Lower lobe of right lung (tissue), 2 donors: ENCODE results near the gene BLOC1S6. TPM values are rescaled to one million over a fixed set of nuclear protein-coding genes. Genes with fewer than 3 reads are reported as not detected.
A peak's percentile ranks its signal among the peaks of the same experiment; 100 is the strongest.

Experiments used
- ATAC-seq, 2 donors: fragments of 200-7000 bp; cut with Tn5 transposase; one replicate each; pipeline ENCODE4 v1.9.1; 2020 to 2022; ENCODE audit warnings: mild to moderate bottlenecking in 2 of 2, moderate library complexity in 2 of 2
- DNase-seq: peaks from one replicate; pipeline ENCODE4 v3.0.0-alpha.2; 2020
- H3K27ac ChIP-seq: fragments of 200-600 bp; one replicate; pipeline ENCODE4 v1.8.0; 2022
- H3K27me3 ChIP-seq: fragments of 200-600 bp; one replicate; pipeline ENCODE4 v1.8.0; 2022; ENCODE audit warnings: low read depth
- H3K36me3 ChIP-seq: fragments of 200-600 bp; one replicate; pipeline ENCODE4 v1.8.0; 2022; ENCODE audit warnings: mild to moderate bottlenecking
- H3K4me1 ChIP-seq: fragments of 200-600 bp; one replicate; pipeline ENCODE4 v1.8.0; 2022
- H3K4me3 ChIP-seq: fragments of 200-600 bp; one replicate; pipeline ENCODE4 v1.8.0; 2022; ENCODE audit warnings: mild to moderate bottlenecking
- H3K9me3 ChIP-seq: fragments of 200-600 bp; one replicate; pipeline ENCODE4 v1.8.0; 2022
- intact Hi-C: fragments of 100-400 bp; cut with DNase I; formaldehyde crosslinking; loops from one replicate; pipeline ENCODE4 v1.11.0; 2022
- total RNA-seq: library from RNA; stranded (reverse); fragmentation: NEBNext Ultra II Directional; extraction: Animal tissue kit (Norgen Biotek cat#: 25700); gene quantifications from one replicate; pipeline ENCODE4 v1.2.1, GENCODE V29; 2021
- TF ChIP-seq, protein P1 (sequence below): fragments of 200-600 bp; IDR thresholded peaks from one replicate; pipeline ENCODE4 v1.8.0; 2022; ENCODE audit warnings: antibody characterized with exemption, mild to moderate bottlenecking
- donor health status: DM: no; HTN: yes; CAD: no; lungs with severe emphysema.

The BLOC1S6 gene
- total RNA-seq, 1 donor from 2014 or later, result 41.0 TPM

DNA sequence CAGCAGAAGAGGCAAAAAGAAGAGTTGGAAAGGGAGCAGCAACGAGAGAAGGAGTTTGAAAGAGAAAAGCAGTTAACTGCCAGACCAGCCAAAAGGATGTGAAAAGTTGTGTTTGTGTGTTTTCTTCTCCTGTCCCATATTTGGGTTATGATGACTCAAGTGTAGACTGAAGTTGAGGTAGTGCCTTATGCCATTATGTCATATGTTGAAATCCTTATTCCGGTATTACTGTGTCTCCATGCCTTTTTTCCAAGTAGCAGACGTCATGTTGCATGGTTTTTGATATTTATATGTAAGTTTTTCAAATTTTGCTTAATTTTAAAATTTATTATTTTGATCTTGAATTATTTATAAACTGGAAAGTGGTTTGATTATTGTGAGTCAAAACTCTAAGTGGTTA, 19.2 kb downstream of the BLOC1S6 start:
- Histone ChIP-seq H3K27ac (no peak overlapping the region), H3K4me3 (no peak overlapping the region), H3K36me3 (peaks cover 46% of the 10 kb centered on the region), H3K9me3 (no peaks in the 10 kb centered on the region), H3K4me1 (no peaks in the 10 kb centered on the region), H3K27me3 (no peaks in the 10 kb centered on the region)
- ATAC-seq (no peak), DNase-seq (no peak)
- TF ChIP-seq, protein P1, sequence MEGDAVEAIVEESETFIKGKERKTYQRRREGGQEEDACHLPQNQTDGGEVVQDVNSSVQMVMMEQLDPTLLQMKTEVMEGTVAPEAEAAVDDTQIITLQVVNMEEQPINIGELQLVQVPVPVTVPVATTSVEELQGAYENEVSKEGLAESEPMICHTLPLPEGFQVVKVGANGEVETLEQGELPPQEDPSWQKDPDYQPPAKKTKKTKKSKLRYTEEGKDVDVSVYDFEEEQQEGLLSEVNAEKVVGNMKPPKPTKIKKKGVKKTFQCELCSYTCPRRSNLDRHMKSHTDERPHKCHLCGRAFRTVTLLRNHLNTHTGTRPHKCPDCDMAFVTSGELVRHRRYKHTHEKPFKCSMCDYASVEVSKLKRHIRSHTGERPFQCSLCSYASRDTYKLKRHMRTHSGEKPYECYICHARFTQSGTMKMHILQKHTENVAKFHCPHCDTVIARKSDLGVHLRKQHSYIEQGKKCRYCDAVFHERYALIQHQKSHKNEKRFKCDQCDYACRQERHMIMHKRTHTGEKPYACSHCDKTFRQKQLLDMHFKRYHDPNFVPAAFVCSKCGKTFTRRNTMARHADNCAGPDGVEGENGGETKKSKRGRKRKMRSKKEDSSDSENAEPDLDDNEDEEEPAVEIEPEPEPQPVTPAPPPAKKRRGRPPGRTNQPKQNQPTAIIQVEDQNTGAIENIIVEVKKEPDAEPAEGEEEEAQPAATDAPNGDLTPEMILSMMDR, result no peak
- intact Hi-C loops, result no loop called here

- H3K9me3 ChIP-seq, result no peaks in the 10 kb centered on the region
- no peak for ATAC-seq
- no peaks in the 10 kb centered on the region for H3K4me1 ChIP-seq
- H3K36me3 ChIP-seq, result peaks cover 46% of the 10 kb centered on the region
- DNase-seq, result no peak
- H3K4me3 ChIP-seq, result no peak overlapping the region
- intact Hi-C loops, result no loop called here
- TF ChIP-seq, protein P1, result no peak
- no peaks in the 10 kb centered on the region for H3K27me3 ChIP-seq
- H3K27ac ChIP-seq, result no peak overlapping the region
Measured at GRCh38 chr15:45606841-45607240, 19.7 kb downstream of the BLOC1S6 start.

GRCh38 chr15:45611305-45611704, 24.1 kb downstream of the BLOC1S6 start:
- no peak for DNase-seq
- peaks cover 35% of the 10 kb centered on the region for H3K36me3 ChIP-seq
- ATAC-seq, result no peak
- H3K27me3 ChIP-seq, result no peaks in the 10 kb centered on the region
- H3K4me3 ChIP-seq, result no peak overlapping the region
- no peak overlapping the region for H3K27ac ChIP-seq
- intact Hi-C loops, result no loop called here
- no peaks in the 10 kb centered on the region for H3K4me1 ChIP-seq
- TF ChIP-seq, protein P1, result peak; percentile 32
- H3K9me3 ChIP-seq, result no peaks in the 10 kb centered on the region

DNA sequence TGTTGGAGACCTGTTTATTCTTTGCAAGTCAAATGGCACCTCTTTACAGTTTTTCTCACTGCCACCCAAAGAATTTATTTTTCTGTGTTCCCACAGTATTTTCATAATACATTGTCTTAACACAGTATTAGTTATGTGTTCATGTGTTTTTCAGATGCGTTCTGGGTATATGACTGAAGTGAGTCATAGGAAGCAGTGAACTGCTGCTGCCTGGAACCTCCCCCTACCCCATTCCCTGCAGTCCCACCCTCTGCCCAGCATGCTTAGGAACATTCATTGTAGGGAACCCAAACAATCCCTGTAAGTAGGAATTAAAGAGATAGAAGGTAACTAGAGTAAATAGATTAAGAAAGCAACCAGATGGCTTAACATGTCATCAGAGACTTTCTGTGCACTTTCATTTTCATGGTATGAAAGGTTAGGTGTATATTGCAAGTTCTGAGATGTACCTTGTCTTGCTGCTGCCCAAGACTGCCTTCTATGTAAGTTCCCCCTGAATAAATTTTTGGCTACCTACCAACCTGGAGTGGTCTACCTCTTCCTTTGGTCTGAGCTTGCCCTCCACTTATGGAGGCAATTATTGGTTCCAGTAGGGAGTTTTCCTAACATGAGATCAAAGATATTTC, 25.7 kb downstream of the BLOC1S6 start:
- no peak overlapping the region for H3K27ac ChIP-seq
- H3K4me1 ChIP-seq, result no peaks in the 10 kb centered on the region
- peaks cover 19% of the 10 kb centered on the region for H3K36me3 ChIP-seq
- no peak overlapping the region for H3K4me3 ChIP-seq
- H3K9me3 ChIP-seq, result no peaks in the 10 kb centered on the region
- TF ChIP-seq, protein P1, result no peak
- intact Hi-C loops, result no loop called here
- H3K27me3 ChIP-seq, result no peaks in the 10 kb centered on the region
- DNase-seq (no peak), ATAC-seq (no peak)

GRCh38 chr15:45616901-45617323, 29.7 kb downstream of the BLOC1S6 start:
- Histone ChIP-seq H3K27me3 (no peaks in the 10 kb centered on the region), H3K9me3 (no peaks in the 10 kb centered on the region), H3K4me1 (no peaks in the 10 kb centered on the region), H3K27ac (no peak overlapping the region), H3K4me3 (no peak overlapping the region), H3K36me3 (no peaks in the 10 kb centered on the region)
- no peak for DNase-seq
- intact Hi-C loops, result no loop called here
- TF ChIP-seq, protein P1, result no peak
- no peak for ATAC-seq
